A549 (cell line): Measurements from ENCODE around the gene SCYGR3. TPM values are rescaled to one million over a fixed set of nuclear protein-coding genes. Genes with fewer than 3 reads are reported as not detected.
"Not testable (repeated sequence)": the region's sequence is repeated elsewhere in the genome, so short reads cannot be mapped to it uniquely, and the experiment has no call there.

ENCODE experiments used
- ATAC-seq, 2 experiments: fragments of 200-7000 bp in 1 of 2; fragments of >200 bp in 1 of 2; cut with Nextera tagmentation in 1 of 2; cut with Tn5 transposase in 1 of 2; 3 replicates each; pipeline versions ENCODE4 v1.8.0 to v1.9.1; 2018 to 2020; ENCODE audit warnings: mild to moderate bottlenecking in 1 of 2, moderate library complexity in 1 of 2
- CTCF ChIA-PET: fragments of 300-600 bp; sonication (Branson Sonifier 250); formaldehyde crosslinking; extraction: SDS; loops from one replicate; lab custom pipeline; 2021; ENCODE audit warnings: antibody characterized with exemption, inconsistent platforms; lab: Yijun Ruan, JAX
- POLR2A ChIA-PET: fragments of 350-600 bp; formaldehyde crosslinking; extraction: SDS; loops from one replicate; lab custom pipeline; 2021; ENCODE audit warnings: antibody characterized with exemption, inconsistent platforms; lab: Yijun Ruan, JAX
- DNase-seq, 2 experiments: peaks; one replicate each; pipeline versions ENCODE4 v3.0.0 to v3.0.0-alpha.2; 2011 to 2016; ENCODE audit warnings: low read depth in 1 of 2, low spot score in 1 of 2
- FAIRE-seq: peaks from 2 replicates; lab custom pipeline; 2011; peaks lifted over from hg19 to GRCh38; lab: Jason Lieb, UNC
- H3K27ac ChIP-seq, 2 experiments: fragments of >200 bp; sonication (Bioruptor Twin); formaldehyde crosslinking; 3 replicates each; pipeline ENCODE4 v1.5.1; 2016 to 2017
- H3K4me1 ChIP-seq: fragments of >200 bp; sonication (Bioruptor Twin); formaldehyde crosslinking; 3 replicates; pipeline ENCODE4 v1.6.1; 2016
- H3K4me2 ChIP-seq: fragments of >200 bp; sonication (Bioruptor Twin); formaldehyde crosslinking; 3 replicates; pipeline ENCODE4 v1.6.1; 2016
- H3K4me3 ChIP-seq: fragments of >200 bp; sonication (Bioruptor Twin); formaldehyde crosslinking; 3 replicates; pipeline ENCODE4 v1.5.1; 2016
- H3K9me3 ChIP-seq: fragments of >200 bp; sonication (Bioruptor Twin); formaldehyde crosslinking; 3 replicates; pipeline ENCODE4 v1.6.1; 2016
- BHLHE40 ChIP-seq: IDR thresholded peaks from 2 replicates; pipeline ENCODE4 v1.6.1; 2012; ENCODE audit warnings: low read depth, low read length, inconsistent platforms
- CHD2 ChIP-seq: fragments of 150-350 bp; IDR thresholded peaks from 2 replicates; pipeline ENCODE4 v1.6.1; 2014; ENCODE audit warnings: low read length; ENCODE audit not compliant: partially characterized antibody
- ELK1 ChIP-seq: fragments of 150-350 bp; IDR thresholded peaks from 2 replicates; pipeline ENCODE4 v1.6.1; 2014; ENCODE audit warnings: low read depth, mild to moderate bottlenecking, low read length
- ESRRA ChIP-seq: fragments of 150-350 bp; IDR thresholded peaks from 2 replicates; pipeline ENCODE4 v1.6.1; 2014; ENCODE audit warnings: mild to moderate bottlenecking, low read length, borderline replicate concordance
- FOSL2 ChIP-seq, 2 experiments: fragments of 450-650 bp in 1 of 2; fragments of >200 bp in 1 of 2; sonication (Bioruptor Twin) in 1 of 2; formaldehyde crosslinking; IDR thresholded peaks; 2 replicates each; pipeline versions ENCODE4 v1.5.0 to v1.6.1; 2016 to 2020; ENCODE audit warnings: mild to moderate bottlenecking in 1 of 2, moderate library complexity in 1 of 2
- GATA3 ChIP-seq: IDR thresholded peaks from 2 replicates; pipeline ENCODE4 v1.6.1; 2012; ENCODE audit warnings: borderline replicate concordance
- HOXA7 ChIP-seq: fragments of 250-450 bp; sonication (Bioruptor Pico); IDR thresholded peaks from 2 replicates; pipeline ENCODE4 v1.5.0; 2020; ENCODE audit warnings: mild to moderate bottlenecking, moderate library complexity
- HOXB5 ChIP-seq: fragments of 250-450 bp; sonication (Bioruptor Pico); IDR thresholded peaks from 2 replicates; pipeline ENCODE4 v1.5.0; 2020; ENCODE audit warnings: mild to moderate bottlenecking, moderate library complexity
- JUN ChIP-seq, 2 experiments: fragments of >200 bp; sonication (Bioruptor Twin); formaldehyde crosslinking; IDR thresholded peaks; 2 replicates in 1 of 2; 3 replicates in 1 of 2; pipeline ENCODE4 v1.6.1; 2016 to 2017
- KDM1A ChIP-seq: fragments of 200-600 bp; sonication (generic); IDR thresholded peaks from 2 replicates; pipeline ENCODE4 v1.6.1; 2016; ENCODE audit warnings: low read depth, mild to moderate bottlenecking
- NPAS2 ChIP-seq: fragments of 250-450 bp; sonication (Bioruptor Pico); IDR thresholded peaks from 2 replicates; pipeline ENCODE4 v1.8.0; 2022; ENCODE audit warnings: mild to moderate bottlenecking, moderate library complexity, borderline replicate concordance
- PBX3 ChIP-seq: IDR thresholded peaks from 2 replicates; pipeline ENCODE4 v1.6.1; 2012
- POLR2AphosphoS2 ChIP-seq: conservative IDR thresholded peaks from 2 replicates; pipeline ENCODE4 v1.6.1; 2012; ENCODE audit warnings: low read length, improper control_type of control experiment, inconsistent platforms
- RARB ChIP-seq: fragments of 250-450 bp; sonication (Bioruptor Pico); IDR thresholded peaks from 2 replicates; pipeline ENCODE4 v1.8.0; 2021; ENCODE audit warnings: mild to moderate bottlenecking, moderate library complexity
- RCOR1 ChIP-seq: fragments of 150-350 bp; IDR thresholded peaks from 2 replicates; pipeline ENCODE4 v1.6.1; 2014; ENCODE audit warnings: antibody characterized with exemption, low read length, low read depth
- TP53 ChIP-seq: fragments of 250-450 bp; sonication (Bioruptor Pico); IDR thresholded peaks from 2 replicates; pipeline ENCODE4 v1.5.0; 2021; ENCODE audit warnings: mild to moderate bottlenecking, moderate library complexity
- ZC3H11A ChIP-seq: fragments of 450-650 bp; IDR thresholded peaks from 2 replicates; pipeline ENCODE4 v1.6.1; 2014; ENCODE audit warnings: antibody characterized with exemption, mild to moderate bottlenecking
- WGBS: methylation state at CpG from one replicate; pipeline ENCODE4 v1.1.6; 2017; ENCODE audit errors: missing lambda C conversion rate; 5-methylcytosine and 5-hydroxymethylcytosine counted together
- polyA plus RNA-seq, 4 experiments: library from polyadenylated mRNA; depleted of rRNA in 3 of 4; stranded (reverse); fragments of >200 nt; fragmentation: RNase III in 1 of 4; extraction: RNeasy Plus Mini Kit Qiagen cat#74134 plus additional on column Dnase treatment in 1 of 4; gene quantifications; 2 replicates in 3 of 4; 3 replicates in 1 of 4; pipeline ENCODE4 v1.2.3, GENCODE V29; 2011 to 2017

SCYGR3 gene
- polyA plus RNA-seq, 2 of the 4 experiments (the other 2 are of a cell fraction), result not detected

GRCh38 chr2:227602358-227602757 lies 12.3 kb downstream of the SCYGR3 start (continued):
- TF ChIP-seq PBX3 (no peak), RARB (CRISPR knock-in tag) (no peak)

- DNase-seq, H3K4me2 ChIP-seq, H3K4me3 ChIP-seq, H3K9me3 ChIP-seq, CTCF ChIA-PET, H3K4me1 ChIP-seq, FAIRE-seq, POLR2A ChIA-PET: not testable (repeated sequence)
- 89% methylated on average over 10 of the region's 16 CpGs for WGBS
- peak within 1 kb of the TSS in 1 of 2 experiments; percentile 38; a peak in 2 of 6 replicates for H3K27ac ChIP-seq
- ATAC-seq, result peak; percentile 48 to 54; a peak in 5 of 6 replicates
Observed at GRCh38 chr2:227598835-227599503, 15.7 kb downstream of the SCYGR3 start, which contains the start of gene SCYGR2. SCYGR2 (plus strand) TSS chr2:227598893; CDS start chr2:227598893, 0 bp downstream.

GRCh38 chr2:227597998-227598397 lies 16.6 kb downstream of the SCYGR3 start:
- 66% methylated on average over 4 of the region's 4 CpGs for WGBS
- ATAC-seq, result no peak; a peak in 1 of 6 replicates
- Histone ChIP-seq H3K4me2 (no peak overlapping the region), H3K4me1 (peaks cover 6% of the 10 kb centered on the region), H3K4me3 (no peak overlapping the region), H3K9me3 (no peaks in the 10 kb centered on the region), H3K27ac (peak overlapping the region in 1 of 2 experiments; percentile 38; a peak in 1 of 6 replicates)
- CTCF ChIA-PET, result no interaction called here
- TF ChIP-seq ELK1, result no peak
- no peak for TF ChIP-seq HOXB5 (CRISPR knock-in tag)
- TF ChIP-seq FOSL2 (IDR thresholded peaks at IDR 0.05), result no peak
- peak; percentile 25; the same call in 1 of the 2 replicates for TF ChIP-seq FOSL2 (CRISPR knock-in tag; IDR thresholded peaks at IDR 0.05)
- no peak for TF ChIP-seq BHLHE40
- TF ChIP-seq RCOR1, result no peak
- FAIRE-seq, result no peak
- DNase-seq, result no peak
- POLR2A ChIA-PET, result no interaction called here

GRCh38 chr2:227597036-227597435 lies 17.6 kb downstream of the SCYGR3 start:
- no peak overlapping the region for H3K27ac ChIP-seq
- no peak for TF ChIP-seq NPAS2 (CRISPR knock-in tag)
- TF ChIP-seq JUN (IDR thresholded peaks at IDR 0.05), result no peak
- TF ChIP-seq HOXA7, result no peak
- TF ChIP-seq CHD2, result no peak
- no peak for TF ChIP-seq KDM1A
- TF ChIP-seq ESRRA, result no peak
- no peak for TF ChIP-seq PBX3
- TF ChIP-seq POLR2AphosphoS2, result no peak
- no peak for TF ChIP-seq ZC3H11A
- no peak for TF ChIP-seq GATA3
- no peak for TF ChIP-seq TP53
- peaks cover 6% of the 10 kb centered on the region for H3K4me1 ChIP-seq
- DNase-seq (no peak), FAIRE-seq (no peak), ATAC-seq (no peak)
- CTCF ChIA-PET, result interaction anchor here (0.7 to 0.8 kb wide), 2 partner anchors 10 to 19 kb away, joined by 3 to 4 read pairs; no protein-coding TSS in a partner anchor
- H3K4me2 ChIP-seq, result no peak overlapping the region
- POLR2A ChIA-PET, result no interaction called here
- no peaks in the 10 kb centered on the region for H3K9me3 ChIP-seq
- H3K4me3 ChIP-seq, result no peak overlapping the region
